Measurements from ENCODE around the gene USP10. TPM values are rescaled to one million over a fixed set of nuclear protein-coding genes. Genes with fewer than 3 reads are reported as not detected.
"Not testable (repeated sequence)": the region's sequence is repeated elsewhere in the genome, so short reads cannot be mapped to it uniquely, and the experiment has no call there.

USP10 gene
- total RNA-seq, 1 experiment from 2014 or later = 82.0 TPM

- DNase-seq (ENCODE audit: low spot score) = peak; percentile 28
- in situ Hi-C loops (cut with HindIII; ENCODE audit: low sequenced_read_pairs) = no loop called here
These were observed 20.4 kb downstream of the USP10 start for GRCh38 chr16:84720177-84720579.

GRCh38 chr16:84722068-84722467 is 22.3 kb downstream of the USP10 start:
- DNase-seq (ENCODE audit: low spot score) = no peak
- in situ Hi-C loops (cut with HindIII; ENCODE audit: low sequenced_read_pairs) = no loop called here

DNA sequence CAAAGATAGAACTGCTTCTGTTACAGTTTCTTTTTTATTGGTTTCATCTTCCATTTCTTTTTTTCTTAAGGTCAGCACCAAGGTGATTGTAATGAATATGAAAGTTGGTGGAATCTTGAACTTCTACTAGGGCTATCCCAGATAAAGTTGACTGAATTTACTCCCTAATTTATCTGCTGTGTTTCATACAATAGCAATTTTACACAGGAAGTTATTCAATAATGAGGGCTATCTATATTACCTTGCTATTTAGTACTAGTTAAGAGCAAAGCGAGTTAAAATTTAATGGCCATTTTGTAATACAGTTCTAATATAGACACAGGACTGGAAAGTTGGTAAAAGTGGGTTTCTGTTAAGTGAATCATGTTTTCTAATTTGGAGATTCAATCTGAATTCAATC is 24.1 kb downstream of the USP10 start:
- in situ Hi-C loops (cut with HindIII; ENCODE audit: low sequenced_read_pairs) = no loop called here
- no peak for DNase-seq (ENCODE audit: low spot score)

DNA sequence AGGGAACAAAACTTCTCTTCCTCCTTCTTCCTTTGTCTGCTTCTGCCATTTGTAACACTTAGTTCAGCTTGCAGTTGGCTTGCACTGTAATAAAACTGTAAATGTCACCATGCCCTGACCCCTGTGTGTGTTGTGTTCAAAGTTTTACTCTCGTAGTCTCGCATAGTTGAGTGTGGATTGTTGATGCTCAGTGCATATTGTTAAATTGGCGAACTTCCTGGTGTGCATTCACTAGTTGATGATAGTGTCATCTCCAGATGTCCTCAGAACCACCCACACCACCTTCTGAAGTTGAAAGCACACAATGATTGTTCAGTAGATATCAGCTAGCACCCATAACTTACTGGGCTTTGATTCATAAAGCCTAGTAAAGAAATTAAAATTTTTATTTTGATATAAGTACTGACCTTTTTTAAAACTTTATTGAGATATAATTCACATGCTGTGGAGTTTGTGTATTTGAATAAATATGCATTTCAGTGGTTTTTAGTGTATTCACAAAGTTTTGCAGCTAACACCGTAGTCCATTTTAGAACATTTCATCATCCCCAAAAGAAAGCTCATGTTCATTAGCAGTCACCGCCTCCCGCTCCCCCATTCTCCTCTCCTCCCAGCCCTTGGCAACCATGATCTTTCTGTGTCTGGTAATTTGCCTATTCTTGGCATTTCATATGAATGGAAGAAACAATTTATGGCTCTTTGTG is 25.0 kb downstream of the USP10 start:
- in situ Hi-C loops (cut with HindIII; ENCODE audit: low sequenced_read_pairs) = no loop called here
- DNase-seq (ENCODE audit: low spot score) = no peak

- DNase-seq (ENCODE audit: low spot score) = no peak
- in situ Hi-C loops (cut with HindIII; ENCODE audit: low sequenced_read_pairs) = no loop called here
These were observed 25.8 kb downstream of the USP10 start for GRCh38 chr16:84725481-84726078.

DNA sequence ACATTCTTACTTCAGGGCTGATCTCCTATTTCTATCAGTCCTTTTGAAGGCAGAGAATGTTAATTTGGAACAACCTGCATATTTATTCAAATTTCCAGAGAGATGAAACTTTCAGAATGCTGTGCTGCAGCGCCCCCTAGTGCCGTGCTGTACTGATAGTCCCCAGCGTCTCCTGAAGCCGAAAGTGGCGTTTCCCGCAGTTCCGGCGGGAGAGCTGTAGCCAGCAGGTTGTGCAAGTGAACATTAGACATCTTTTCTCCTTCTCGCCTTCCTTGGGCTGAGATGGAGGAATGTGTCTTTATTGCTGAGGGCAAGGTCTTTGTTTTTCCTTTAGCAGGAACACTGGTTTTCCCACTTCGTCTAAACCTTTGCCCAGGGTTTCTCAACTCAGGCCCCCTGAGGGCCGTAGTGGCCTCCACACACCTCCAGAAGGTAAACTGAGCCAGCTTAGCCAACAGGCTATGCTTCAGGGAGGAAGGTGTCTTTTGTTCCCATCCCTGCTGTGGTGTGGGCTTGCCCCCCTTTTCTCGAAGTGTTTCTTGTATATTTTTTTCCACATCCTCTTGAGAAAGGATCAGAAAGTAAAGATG is 26.4 kb downstream of the USP10 start:
- peak; percentile 89 for DNase-seq (ENCODE audit: low spot score)
- in situ Hi-C loops (cut with HindIII; ENCODE audit: low sequenced_read_pairs) = no loop called here

DNA sequence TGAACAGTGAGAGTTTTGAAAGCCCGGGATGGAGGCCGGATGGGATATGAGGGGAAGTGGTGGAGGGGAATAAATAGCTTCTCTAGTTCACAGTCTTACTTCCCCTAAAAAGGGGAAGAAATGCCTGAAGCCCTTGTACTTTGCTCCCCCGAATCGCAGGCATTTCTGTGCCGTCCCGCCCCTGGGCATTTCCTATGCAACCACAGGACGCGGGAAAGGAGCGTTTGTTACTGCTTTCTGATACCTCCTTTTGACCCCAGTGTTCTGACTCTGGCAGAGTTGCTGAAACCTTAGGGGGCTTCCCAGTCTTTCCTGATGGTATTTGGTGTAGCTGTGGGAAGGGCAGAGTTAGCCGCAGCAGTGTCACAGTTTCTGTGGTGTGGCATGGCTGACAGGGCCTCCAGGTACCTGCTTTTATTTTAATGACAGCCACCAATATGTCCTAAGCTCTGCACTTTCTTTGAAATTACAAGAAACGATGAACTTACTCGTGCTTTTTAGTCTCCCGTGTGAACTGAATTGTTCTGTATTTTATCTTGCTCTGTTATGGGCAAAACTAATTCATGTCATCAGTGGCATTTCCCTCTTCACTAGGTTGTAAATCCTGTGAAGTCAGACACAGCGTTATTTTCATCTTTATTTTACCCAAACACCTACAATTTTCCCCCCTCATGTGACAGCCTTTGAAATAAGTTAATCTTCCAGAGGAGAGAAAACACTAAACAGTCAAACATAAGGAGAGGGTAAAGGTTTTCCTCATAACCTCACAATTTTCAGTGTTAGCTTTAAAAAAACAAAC is 27.1 kb downstream of the USP10 start:
- no peak for DNase-seq (ENCODE audit: low spot score)
- in situ Hi-C loops (cut with HindIII; ENCODE audit: low sequenced_read_pairs) = no loop called here

GRCh38 chr16:84728853-84729424 is 29.1 kb downstream of the USP10 start:
- DNase-seq (ENCODE audit: low spot score) = no peak
- in situ Hi-C loops (cut with HindIII; ENCODE audit: low sequenced_read_pairs) = no loop called here

DNA sequence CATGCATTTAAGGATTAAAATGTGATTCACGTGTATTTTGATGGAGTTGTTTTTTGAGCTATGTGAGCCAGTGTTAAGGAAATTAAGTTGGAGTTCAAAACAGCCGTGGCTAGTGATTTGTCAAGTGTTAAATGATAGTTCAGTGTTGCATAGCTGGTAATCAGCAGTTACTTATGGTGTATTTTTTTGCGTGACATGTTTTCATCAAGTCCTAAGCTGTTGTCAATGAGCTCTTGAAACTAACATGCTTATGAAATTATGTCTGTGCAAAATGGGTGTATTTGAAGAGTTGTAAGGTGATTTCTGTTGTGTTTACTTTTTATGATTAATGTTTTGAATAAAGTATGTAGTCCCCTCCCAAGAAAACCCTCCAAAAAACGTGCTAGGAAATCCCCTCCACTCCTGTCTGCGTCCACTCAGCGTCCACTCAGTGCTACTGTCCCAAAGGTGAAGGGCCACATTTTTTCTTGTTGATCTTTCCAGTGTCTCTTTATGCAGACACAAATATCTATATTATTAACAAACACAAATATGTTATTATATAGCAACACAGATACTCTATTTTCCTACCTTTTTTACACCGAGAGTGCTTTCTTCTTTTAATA is 30.0 kb downstream of the USP10 start:
- no peak for DNase-seq (ENCODE audit: low spot score)
- in situ Hi-C loops (cut with HindIII; ENCODE audit: low sequenced_read_pairs) = no loop called here

DNA sequence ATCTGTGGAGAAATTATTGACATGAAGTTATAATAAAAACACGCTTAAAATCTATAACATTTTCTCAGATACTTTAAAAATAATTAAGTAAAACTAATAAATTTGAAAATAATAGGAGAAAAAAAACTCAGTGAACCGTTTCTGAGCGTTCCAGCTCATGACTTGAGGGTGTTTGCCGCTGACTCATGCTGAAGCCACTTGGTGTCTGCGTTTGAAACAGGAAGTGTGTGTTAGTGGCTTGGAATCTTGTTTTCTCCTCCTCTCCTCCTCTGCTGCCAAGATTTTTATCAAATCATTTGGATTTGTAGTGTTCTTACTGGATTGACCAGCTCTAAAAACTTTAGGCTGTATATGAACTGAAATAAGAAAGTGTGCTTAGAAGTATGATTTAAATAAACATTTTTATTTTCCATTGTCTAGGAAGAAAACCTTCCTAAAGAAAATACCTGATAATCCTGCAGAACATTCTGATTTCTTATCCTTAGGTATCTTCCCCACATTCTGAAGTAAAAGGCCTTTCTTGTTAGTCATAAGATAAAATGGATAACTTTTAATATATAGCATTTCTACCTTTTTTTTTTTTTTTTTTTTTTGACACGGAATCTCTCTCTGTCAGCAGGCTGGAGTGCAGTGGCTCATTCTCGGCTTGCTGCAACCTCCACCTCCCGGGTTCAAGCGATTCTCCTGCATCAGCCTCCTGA is 30.8 kb downstream of the USP10 start:
- in situ Hi-C loops (cut with HindIII; ENCODE audit: low sequenced_read_pairs) = no loop called here
- peak; percentile 53 for DNase-seq (ENCODE audit: low spot score)

GRCh38 chr16:84732332-84732673 is 32.5 kb downstream of the USP10 start:
- in situ Hi-C loops (cut with HindIII; ENCODE audit: low sequenced_read_pairs); DNase-seq (ENCODE audit: low spot score): not testable (repeated sequence)

DNA sequence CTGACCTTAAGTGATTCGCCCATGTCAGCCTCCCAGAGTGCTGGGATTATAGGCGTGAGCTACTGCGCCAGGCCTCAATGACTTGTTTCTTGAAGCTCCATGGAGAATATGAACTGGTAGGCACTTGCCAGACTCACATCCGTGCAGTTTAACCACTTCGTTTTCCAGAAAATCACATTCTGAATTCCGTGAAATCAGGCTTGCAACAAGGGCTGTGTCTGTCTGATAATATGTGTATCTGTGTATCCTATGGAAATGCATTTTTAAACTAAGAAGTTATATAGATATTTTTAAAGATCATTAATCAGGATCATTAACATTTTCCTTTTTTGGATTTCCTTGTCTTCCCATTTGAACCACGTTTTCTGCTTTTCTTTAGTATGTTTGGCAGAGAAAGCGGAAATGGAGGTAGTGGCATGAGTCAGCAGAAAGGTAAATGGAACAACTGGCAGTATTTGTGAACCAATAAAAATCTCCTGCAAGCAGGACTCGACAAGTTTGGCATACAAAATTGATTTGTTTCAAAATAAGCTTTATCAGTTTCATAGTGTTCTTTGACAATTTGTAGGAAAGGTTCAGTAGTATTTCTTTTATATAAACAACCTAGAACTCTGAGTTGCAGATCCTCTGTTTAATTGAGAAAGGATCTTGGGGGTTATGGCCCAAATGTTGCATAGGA is 33.0 kb downstream of the USP10 start:
- in situ Hi-C loops (cut with HindIII; ENCODE audit: low sequenced_read_pairs) = no loop called here

DNA sequence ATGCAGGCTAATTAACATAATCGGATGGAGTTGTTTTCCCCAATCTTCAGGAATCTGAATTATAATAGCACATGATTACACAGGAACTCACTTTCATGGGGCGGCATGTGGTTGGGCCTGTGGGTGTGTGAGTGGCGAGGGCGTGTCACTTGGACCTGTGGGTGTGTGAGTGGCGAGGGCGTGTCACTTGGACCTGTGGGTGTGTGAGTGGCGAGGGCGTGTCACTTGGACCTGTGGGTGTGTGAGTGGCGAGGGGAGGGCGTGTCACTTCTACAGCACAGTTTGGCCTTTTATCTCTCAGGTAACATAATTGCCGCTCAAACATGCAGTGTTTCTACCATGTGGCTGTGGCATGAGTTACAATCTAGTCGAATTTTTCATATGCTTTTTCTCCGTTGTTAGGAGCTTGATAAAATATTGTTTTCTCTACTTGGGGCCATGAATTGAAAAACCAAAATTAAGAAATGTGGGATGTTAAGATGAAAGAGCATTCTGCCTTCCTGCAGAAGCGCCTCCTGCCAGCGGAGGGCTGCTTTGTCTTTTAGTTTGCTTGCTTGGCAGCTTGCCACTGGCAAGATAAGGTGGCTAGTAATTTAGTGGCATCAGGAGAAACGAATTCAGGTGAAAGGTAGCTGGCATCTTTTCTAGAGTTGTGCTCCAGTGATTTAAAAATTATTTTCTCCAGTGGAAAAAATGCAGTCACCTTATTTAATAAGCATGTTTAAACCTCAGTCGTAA is 36.2 kb downstream of the USP10 start:
- in situ Hi-C loops (cut with HindIII; ENCODE audit: low sequenced_read_pairs) = no loop called here
- peak; percentile 70 for DNase-seq (ENCODE audit: low spot score)

More for the DNA sequence above, 33.0 kb downstream of the USP10 start:
- DNase-seq (ENCODE audit: low spot score) = no peak

- peak; percentile 79 for DNase-seq (ENCODE audit: low spot score)
- in situ Hi-C loops (cut with HindIII; ENCODE audit: low sequenced_read_pairs) = no loop called here
These were observed 37.6 kb downstream of the USP10 start for GRCh38 chr16:84737192-84738011.

DNA sequence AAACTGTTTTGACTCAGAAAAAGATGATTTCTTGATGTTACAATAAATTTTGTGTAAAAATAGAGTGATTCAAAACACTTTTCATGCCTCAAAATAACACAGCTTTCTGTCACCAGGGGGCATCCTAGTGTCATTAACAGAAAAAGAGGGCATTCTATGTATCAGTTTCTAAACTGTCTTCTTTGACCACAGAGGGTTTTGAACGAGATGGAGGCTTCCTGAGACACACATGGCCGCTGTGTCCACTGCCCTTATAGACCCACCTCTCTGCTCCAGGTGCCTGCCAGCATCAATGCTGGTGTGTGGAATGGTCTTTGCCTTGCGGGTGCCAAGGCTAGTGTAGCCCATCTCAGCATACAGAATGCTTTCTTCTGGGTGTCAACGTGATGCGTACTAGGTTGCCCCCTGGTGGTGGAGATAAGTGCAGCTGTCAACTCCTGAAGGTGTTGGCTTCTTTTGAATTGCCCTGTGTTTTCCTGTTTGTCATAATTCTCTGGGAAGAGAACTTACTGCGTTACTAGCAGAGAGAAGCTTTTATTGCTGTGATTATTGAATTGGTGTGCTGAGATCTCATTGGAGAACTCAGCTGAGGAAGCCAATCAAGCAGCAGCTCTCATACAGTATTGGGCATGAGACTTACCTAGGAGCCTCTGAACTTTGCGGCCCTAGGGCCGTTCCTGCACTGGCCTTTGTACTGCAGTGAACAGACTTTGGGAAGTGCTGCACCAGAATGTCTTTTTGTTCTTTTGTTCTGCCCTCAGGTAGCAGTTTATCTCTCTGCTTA is 38.6 kb downstream of the USP10 start:
- peak; percentile 76 for DNase-seq (ENCODE audit: low spot score)
- in situ Hi-C loops (cut with HindIII; ENCODE audit: low sequenced_read_pairs) = no loop called here
